ENCODE results near the gene NABP2. TPM values are rescaled to one million over a fixed set of nuclear protein-coding genes. Genes with fewer than 3 reads are reported as not detected.
"Not testable (repeated sequence)": the region's sequence is repeated elsewhere in the genome, so short reads cannot be mapped to it uniquely, and the experiment has no call there.

Gene NABP2
- total and polyA plus RNA-seq, 8 donors: 21.8 to 33.8 (median 25.5) TPM

GRCh38 chr12:56190695-56191155 lies 33.4 kb upstream of the NABP2 start:
- H3K4me3 ChIP-seq: peak overlapping the region; percentile 61 to 83
- H3K27ac ChIP-seq: peak overlapping the region; percentile 88 to 94
- H3K9me3 ChIP-seq: no peaks in the 10 kb centered on the region
- H3K36me3 ChIP-seq: peaks cover 0 to 12% of the 10 kb centered on the region in 2 donors
- H3K4me1 ChIP-seq: peaks cover 10 to 29% of the 10 kb centered on the region in 2 donors
- intact Hi-C loops (cut with DNase I): no loop called here
- ATAC-seq (no peak), DNase-seq (no peak)
- TF ChIP-seq, protein P1, sequence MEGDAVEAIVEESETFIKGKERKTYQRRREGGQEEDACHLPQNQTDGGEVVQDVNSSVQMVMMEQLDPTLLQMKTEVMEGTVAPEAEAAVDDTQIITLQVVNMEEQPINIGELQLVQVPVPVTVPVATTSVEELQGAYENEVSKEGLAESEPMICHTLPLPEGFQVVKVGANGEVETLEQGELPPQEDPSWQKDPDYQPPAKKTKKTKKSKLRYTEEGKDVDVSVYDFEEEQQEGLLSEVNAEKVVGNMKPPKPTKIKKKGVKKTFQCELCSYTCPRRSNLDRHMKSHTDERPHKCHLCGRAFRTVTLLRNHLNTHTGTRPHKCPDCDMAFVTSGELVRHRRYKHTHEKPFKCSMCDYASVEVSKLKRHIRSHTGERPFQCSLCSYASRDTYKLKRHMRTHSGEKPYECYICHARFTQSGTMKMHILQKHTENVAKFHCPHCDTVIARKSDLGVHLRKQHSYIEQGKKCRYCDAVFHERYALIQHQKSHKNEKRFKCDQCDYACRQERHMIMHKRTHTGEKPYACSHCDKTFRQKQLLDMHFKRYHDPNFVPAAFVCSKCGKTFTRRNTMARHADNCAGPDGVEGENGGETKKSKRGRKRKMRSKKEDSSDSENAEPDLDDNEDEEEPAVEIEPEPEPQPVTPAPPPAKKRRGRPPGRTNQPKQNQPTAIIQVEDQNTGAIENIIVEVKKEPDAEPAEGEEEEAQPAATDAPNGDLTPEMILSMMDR (IDR thresholded peaks at IDR 0.05): no peak
- no peaks in the 10 kb centered on the region for H3K27me3 ChIP-seq

DNA sequence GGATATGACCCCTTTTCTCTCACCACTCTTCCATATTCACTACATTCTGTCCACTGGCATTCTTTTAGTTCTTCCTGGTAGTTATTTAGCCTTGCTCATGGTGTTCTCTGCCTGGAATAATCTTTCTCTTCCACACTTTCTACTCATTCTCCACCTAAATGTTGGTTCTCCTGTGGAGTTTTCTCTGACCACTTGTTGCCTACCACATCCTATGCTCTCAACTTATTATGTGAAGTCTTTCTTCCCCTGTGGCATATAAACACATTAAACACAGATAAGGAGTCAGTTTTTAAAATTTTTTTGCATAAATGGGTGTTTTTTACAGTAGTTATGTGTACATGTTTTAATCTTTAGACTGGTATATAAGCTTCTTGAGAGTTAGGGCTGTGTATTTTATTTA lies 31.6 kb upstream of the NABP2 start:
- intact Hi-C loops (cut with DNase I): no loop called here
- H3K27ac ChIP-seq: no peak overlapping the region
- no peak for ATAC-seq
- no peaks in the 10 kb centered on the region for H3K27me3 ChIP-seq
- DNase-seq: no peak
- no peaks in the 10 kb centered on the region for H3K9me3 ChIP-seq
- TF ChIP-seq, protein P1 (IDR thresholded peaks at IDR 0.05): no peak
- no peaks in the 10 kb centered on the region for H3K36me3 ChIP-seq
- no peak overlapping the region for H3K4me3 ChIP-seq
- peaks cover 8 to 19% of the 10 kb centered on the region in 2 donors for H3K4me1 ChIP-seq

- intact Hi-C loops (cut with DNase I): no loop called here
- DNase-seq (peak in 3 of 4 donors; percentile 66 to 84 (median 66)), ATAC-seq (peak; percentile 31)
- H3K36me3 ChIP-seq: no peaks in the 10 kb centered on the region
- H3K9me3 ChIP-seq: no peaks in the 10 kb centered on the region
- peaks cover 3 to 14% of the 10 kb centered on the region in 2 donors for H3K4me1 ChIP-seq
- TF ChIP-seq, protein P1 (IDR thresholded peaks at IDR 0.05): peak; percentile 75 to 84
- H3K27ac ChIP-seq: no peak overlapping the region
- no peaks in the 10 kb centered on the region for H3K27me3 ChIP-seq
- no peak overlapping the region for H3K4me3 ChIP-seq
Observed at GRCh38 chr12:56193025-56193578, 31.0 kb upstream of the NABP2 start.

DNA sequence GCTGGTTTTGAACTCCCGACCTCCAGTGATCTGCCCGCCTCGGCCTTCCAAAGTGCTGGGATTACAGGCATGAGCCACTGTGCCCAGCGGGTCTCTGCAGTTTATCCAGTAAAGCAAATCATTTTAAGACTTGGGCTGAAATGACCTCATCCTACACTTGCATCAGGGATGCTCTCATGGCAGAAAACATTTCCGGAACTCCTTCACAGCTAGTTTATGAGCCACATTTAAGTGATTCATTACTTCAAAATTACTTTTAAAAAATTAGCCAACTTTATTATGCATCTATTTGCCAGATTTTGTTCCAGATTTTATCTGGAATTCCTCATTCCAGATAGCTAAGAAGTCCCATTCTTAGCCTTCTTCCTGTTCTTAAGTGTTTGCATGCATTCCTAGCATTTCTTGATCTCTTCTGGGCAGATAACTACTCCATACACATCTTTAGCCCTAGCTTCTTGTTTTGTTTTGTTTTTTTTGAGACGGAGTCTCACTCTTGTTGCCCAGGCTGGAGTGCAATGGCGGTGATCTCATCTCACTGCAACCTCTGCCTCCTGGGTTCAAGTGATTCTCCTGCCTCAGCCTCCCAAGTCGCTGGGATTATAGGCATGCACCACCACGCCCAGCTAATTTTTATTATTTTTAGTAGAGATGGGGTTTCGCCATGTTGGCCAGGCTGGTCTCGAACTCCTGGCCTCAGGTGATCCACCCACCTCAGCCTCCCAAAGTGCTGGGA lies 27.2 kb upstream of the NABP2 start:
- intact Hi-C loops (cut with DNase I); H3K4me3 ChIP-seq; H3K4me1 ChIP-seq; H3K9me3 ChIP-seq; H3K36me3 ChIP-seq; H3K27me3 ChIP-seq; DNase-seq: not testable (repeated sequence)
- H3K27ac ChIP-seq: peak overlapping the region in 1 of 2 donors; percentile 11
- peak; percentile 64 for ATAC-seq

- H3K4me1 ChIP-seq: peaks cover 0 to 6% of the 10 kb centered on the region in 2 donors
- no peak overlapping the region for H3K27ac ChIP-seq
- H3K9me3 ChIP-seq: no peaks in the 10 kb centered on the region
- H3K4me3 ChIP-seq: no peak overlapping the region
- H3K27me3 ChIP-seq: no peaks in the 10 kb centered on the region
- TF ChIP-seq, protein P1 (IDR thresholded peaks at IDR 0.05): no peak
- no peaks in the 10 kb centered on the region for H3K36me3 ChIP-seq
- intact Hi-C loops (cut with DNase I): no loop called here
- ATAC-seq: no peak
- no peak for DNase-seq
Observed at GRCh38 chr12:56197921-56198635, 26.1 kb upstream of the NABP2 start.
